ENCODE data around the gene XXYLT1. TPM values are rescaled to one million over a fixed set of nuclear protein-coding genes. Genes with fewer than 3 reads are reported as not detected.
A peak's percentile ranks its signal among the peaks of the same experiment; 100 is the strongest.

XXYLT1 gene
- total and polyA plus RNA-seq, 10 of the 15 experiments (the other 5 are each of a cell fraction or from before 2014, with no cell fraction given), result 1.2 to 14.2 (median 9.3) TPM

DNA sequence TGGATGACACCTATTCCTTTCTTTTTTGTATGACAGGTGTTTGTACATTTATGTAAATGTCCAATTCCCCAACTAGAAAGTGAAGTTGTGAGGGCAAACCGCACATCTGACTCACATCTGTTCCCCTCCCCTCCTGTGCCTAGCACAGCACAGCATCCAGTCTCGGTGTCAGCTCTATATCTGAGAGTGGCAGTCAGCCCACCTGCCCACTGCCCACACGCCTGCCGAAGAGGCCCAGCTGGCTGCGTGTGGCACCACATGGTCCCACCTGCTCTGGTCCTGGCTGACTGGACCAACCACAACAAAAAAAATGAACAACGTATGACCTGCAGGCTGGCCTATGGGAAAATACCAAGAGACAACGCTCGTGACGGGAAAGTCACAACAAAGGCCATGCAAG lies 62.8 kb downstream of the XXYLT1 start (continued):
- TF ChIP-seq, protein P1, sequence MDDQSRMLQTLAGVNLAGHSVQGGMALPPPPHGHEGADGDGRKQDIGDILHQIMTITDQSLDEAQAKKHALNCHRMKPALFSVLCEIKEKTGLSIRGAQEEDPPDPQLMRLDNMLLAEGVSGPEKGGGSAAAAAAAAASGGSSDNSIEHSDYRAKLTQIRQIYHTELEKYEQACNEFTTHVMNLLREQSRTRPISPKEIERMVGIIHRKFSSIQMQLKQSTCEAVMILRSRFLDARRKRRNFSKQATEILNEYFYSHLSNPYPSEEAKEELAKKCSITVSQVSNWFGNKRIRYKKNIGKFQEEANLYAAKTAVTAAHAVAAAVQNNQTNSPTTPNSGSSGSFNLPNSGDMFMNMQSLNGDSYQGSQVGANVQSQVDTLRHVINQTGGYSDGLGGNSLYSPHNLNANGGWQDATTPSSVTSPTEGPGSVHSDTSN (IDR thresholded peaks at IDR 0.05; ENCODE audit: insufficient replicate concordance, low read depth, low read length), result peak; percentile 19
- TF ChIP-seq BHLHE40 (IDR thresholded peaks at IDR 0.05; ENCODE audit: borderline replicate concordance in 1 of 2, low read depth in 2 of 2, low read length in 1 of 2), result peak; percentile 88 to 94
- no peak for TF ChIP-seq LARP7 (IDR thresholded peaks at IDR 0.05)
- no peak for TF ChIP-seq REST (IDR thresholded peaks at IDR 0.05; ENCODE audit: low read depth, low read length)
- TF ChIP-seq, protein P2, sequence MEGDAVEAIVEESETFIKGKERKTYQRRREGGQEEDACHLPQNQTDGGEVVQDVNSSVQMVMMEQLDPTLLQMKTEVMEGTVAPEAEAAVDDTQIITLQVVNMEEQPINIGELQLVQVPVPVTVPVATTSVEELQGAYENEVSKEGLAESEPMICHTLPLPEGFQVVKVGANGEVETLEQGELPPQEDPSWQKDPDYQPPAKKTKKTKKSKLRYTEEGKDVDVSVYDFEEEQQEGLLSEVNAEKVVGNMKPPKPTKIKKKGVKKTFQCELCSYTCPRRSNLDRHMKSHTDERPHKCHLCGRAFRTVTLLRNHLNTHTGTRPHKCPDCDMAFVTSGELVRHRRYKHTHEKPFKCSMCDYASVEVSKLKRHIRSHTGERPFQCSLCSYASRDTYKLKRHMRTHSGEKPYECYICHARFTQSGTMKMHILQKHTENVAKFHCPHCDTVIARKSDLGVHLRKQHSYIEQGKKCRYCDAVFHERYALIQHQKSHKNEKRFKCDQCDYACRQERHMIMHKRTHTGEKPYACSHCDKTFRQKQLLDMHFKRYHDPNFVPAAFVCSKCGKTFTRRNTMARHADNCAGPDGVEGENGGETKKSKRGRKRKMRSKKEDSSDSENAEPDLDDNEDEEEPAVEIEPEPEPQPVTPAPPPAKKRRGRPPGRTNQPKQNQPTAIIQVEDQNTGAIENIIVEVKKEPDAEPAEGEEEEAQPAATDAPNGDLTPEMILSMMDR (IDR thresholded peaks at IDR 0.05 in 2 of 3, conservative IDR thresholded peaks at IDR 0.05 in 1 of 3; ENCODE audit: control insufficient read depth in 2 of 3, extremely low read depth in 1 of 3, insufficient read depth in 1 of 3, low read depth in 3 of 3, low read length in 3 of 3), result no peak
- no peak; the same call in 1 of the 2 replicates for TF ChIP-seq BMI1 (IDR thresholded peaks at IDR 0.05; ENCODE audit: borderline replicate concordance)
- TF ChIP-seq RAD51 (IDR thresholded peaks at IDR 0.05), result peak; percentile 60
- TF ChIP-seq ZNF384 (IDR thresholded peaks at IDR 0.05; ENCODE audit: borderline replicate concordance, low read depth, low read length), result peak; percentile 64; the same call in 1 of the 2 replicates
- TF ChIP-seq SIN3A (IDR thresholded peaks at IDR 0.05; ENCODE audit: low read depth, low read length), result no peak
- TF ChIP-seq YY1 (IDR thresholded peaks at IDR 0.05; ENCODE audit: low read depth, low read length), result 0 out of 2 replicates have a peak, but pooled peaks have one; percentile 32
- no peak for TF ChIP-seq SRF (IDR thresholded peaks at IDR 0.05; ENCODE audit: low read depth in 2 of 2, low read length in 2 of 2)
- TF ChIP-seq SPI1 (IDR thresholded peaks at IDR 0.05; ENCODE audit: borderline replicate concordance, insufficient read depth, low read depth, low read length), result 0 out of 2 replicates have a peak, but pooled peaks have one; percentile 2
- no peak for TF ChIP-seq HCFC1 (IDR thresholded peaks at IDR 0.05; ENCODE audit: low read length)
- TF ChIP-seq, protein P3, sequence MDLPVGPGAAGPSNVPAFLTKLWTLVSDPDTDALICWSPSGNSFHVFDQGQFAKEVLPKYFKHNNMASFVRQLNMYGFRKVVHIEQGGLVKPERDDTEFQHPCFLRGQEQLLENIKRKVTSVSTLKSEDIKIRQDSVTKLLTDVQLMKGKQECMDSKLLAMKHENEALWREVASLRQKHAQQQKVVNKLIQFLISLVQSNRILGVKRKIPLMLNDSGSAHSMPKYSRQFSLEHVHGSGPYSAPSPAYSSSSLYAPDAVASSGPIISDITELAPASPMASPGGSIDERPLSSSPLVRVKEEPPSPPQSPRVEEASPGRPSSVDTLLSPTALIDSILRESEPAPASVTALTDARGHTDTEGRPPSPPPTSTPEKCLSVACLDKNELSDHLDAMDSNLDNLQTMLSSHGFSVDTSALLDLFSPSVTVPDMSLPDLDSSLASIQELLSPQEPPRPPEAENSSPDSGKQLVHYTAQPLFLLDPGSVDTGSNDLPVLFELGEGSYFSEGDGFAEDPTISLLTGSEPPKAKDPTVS (IDR thresholded peaks at IDR 0.05; ENCODE audit: low read depth, low read length), result no peak
- no peak for TF ChIP-seq WRNIP1 (IDR thresholded peaks at IDR 0.05; ENCODE audit: borderline replicate concordance, low read depth, low read length)
- TF ChIP-seq KAT2A (conservative IDR thresholded peaks at IDR 0.05; ENCODE audit: control insufficient read depth, low read depth, low read length), result no peak
- TF ChIP-seq, protein P4, sequence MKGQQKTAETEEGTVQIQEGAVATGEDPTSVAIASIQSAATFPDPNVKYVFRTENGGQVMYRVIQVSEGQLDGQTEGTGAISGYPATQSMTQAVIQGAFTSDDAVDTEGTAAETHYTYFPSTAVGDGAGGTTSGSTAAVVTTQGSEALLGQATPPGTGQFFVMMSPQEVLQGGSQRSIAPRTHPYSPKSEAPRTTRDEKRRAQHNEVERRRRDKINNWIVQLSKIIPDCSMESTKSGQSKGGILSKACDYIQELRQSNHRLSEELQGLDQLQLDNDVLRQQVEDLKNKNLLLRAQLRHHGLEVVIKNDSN (IDR thresholded peaks at IDR 0.05; ENCODE audit: borderline replicate concordance, extremely low read length, insufficient read depth, low read depth, low read length), result no peak
- TF ChIP-seq CREM (IDR thresholded peaks at IDR 0.05; ENCODE audit: low read depth), result peak; percentile 12; the same call in 1 of the 2 replicates
- no peak for TF ChIP-seq FOXK2 (IDR thresholded peaks at IDR 0.05)
- TF ChIP-seq ASH2L (IDR thresholded peaks at IDR 0.05; ENCODE audit: borderline replicate concordance, low read depth), result no peak
- peak; percentile 90; the same call in 1 of the 2 replicates for TF ChIP-seq DPF2 (IDR thresholded peaks at IDR 0.05)
- no peak for TF ChIP-seq GABPA (IDR thresholded peaks at IDR 0.05; ENCODE audit: low read depth)
